Astrocyte (in vitro differentiated cells and primary cell): Measurements from ENCODE around the gene GPR82. TPM values are rescaled to one million over a fixed set of nuclear protein-coding genes. Genes with fewer than 3 reads are reported as not detected.

Source experiments
- DNase-seq: peaks from one replicate; pipeline ENCODE4 v3.0.0-alpha.2; 2010; ENCODE audit warnings: low read depth
- FAIRE-seq: peaks from 2 replicates; lab custom pipeline; 2011; peaks lifted over from hg19 to GRCh38; lab: Jason Lieb, UNC
- H2AFZ ChIP-seq: 2 replicates; pipeline ENCODE4 v1.6.0; 2012; ENCODE audit warnings: low read depth, low read length, inconsistent platforms
- H3K27ac ChIP-seq: 2 replicates; pipeline ENCODE4 v1.5.1; 2011; ENCODE audit warnings: low read depth, low read length, inconsistent platforms
- H3K27me3 ChIP-seq: 2 replicates; pipeline ENCODE4 v1.6.0; 2011; ENCODE audit warnings: low read length, inconsistent platforms; ENCODE audit not compliant: insufficient read depth
- H3K36me3 ChIP-seq: 2 replicates; pipeline ENCODE4 v1.5.1; 2011; ENCODE audit warnings: low read length, inconsistent platforms; ENCODE audit not compliant: insufficient read depth
- H3K4me1 ChIP-seq: 2 replicates; pipeline ENCODE4 v1.5.1; 2011; ENCODE audit warnings: low read length, inconsistent platforms; ENCODE audit not compliant: insufficient read depth
- H3K4me2 ChIP-seq: 2 replicates; pipeline ENCODE4 v1.6.0; 2012; ENCODE audit warnings: low read length, inconsistent platforms
- H3K4me3 ChIP-seq: 2 replicates; pipeline ENCODE4 v1.5.1; 2011; ENCODE audit warnings: low read depth, mild to moderate bottlenecking, low read length, inconsistent platforms; ENCODE audit not compliant: insufficient read depth
- H3K79me2 ChIP-seq: 2 replicates; pipeline ENCODE4 v1.6.0; 2012; ENCODE audit warnings: mild to moderate bottlenecking, low read length, inconsistent platforms; ENCODE audit not compliant: insufficient read depth
- H3K9ac ChIP-seq: 2 replicates; pipeline ENCODE4 v1.6.0; 2012; ENCODE audit warnings: mild to moderate bottlenecking, low read length, inconsistent platforms
- H3K9me3 ChIP-seq: 2 replicates; pipeline ENCODE4 v1.5.1; 2012; ENCODE audit warnings: low read depth, mild to moderate bottlenecking, low read length, inconsistent platforms; ENCODE audit not compliant: insufficient read depth
- H4K20me1 ChIP-seq: 2 replicates; pipeline ENCODE4 v1.6.0; 2012; ENCODE audit warnings: low read length, inconsistent platforms; ENCODE audit not compliant: insufficient read depth
- H3K27ac Mint-ChIP-seq: one replicate; pipeline ENCODE4 v1.8.0; 2021; ENCODE audit warnings: mild to moderate bottlenecking, mixed read lengths; ENCODE audit not compliant: unreplicated experiment
- H3K27me3 Mint-ChIP-seq: one replicate; pipeline ENCODE4 v1.8.0; 2021; ENCODE audit warnings: low read depth, mixed read lengths; ENCODE audit not compliant: unreplicated experiment
- H3K36me3 Mint-ChIP-seq: one replicate; pipeline ENCODE4 v1.8.0; 2021; ENCODE audit warnings: low read depth, mixed read lengths; ENCODE audit not compliant: unreplicated experiment
- H3K4me1 Mint-ChIP-seq: one replicate; pipeline ENCODE4 v1.8.0; 2021; ENCODE audit warnings: low read depth, mixed read lengths; ENCODE audit not compliant: unreplicated experiment
- H3K4me3 Mint-ChIP-seq: one replicate; pipeline ENCODE4 v1.8.0; 2021; ENCODE audit warnings: mild to moderate bottlenecking, moderate library complexity, mixed read lengths; ENCODE audit not compliant: unreplicated experiment
- H3K9me3 Mint-ChIP-seq: one replicate; pipeline ENCODE4 v1.8.0; 2021; ENCODE audit warnings: mild to moderate bottlenecking, mixed read lengths; ENCODE audit not compliant: unreplicated experiment
- CTCF ChIP-seq: IDR thresholded peaks from 2 replicates; pipeline ENCODE4 v1.5.1; 2011; ENCODE audit warnings: low read depth, mild to moderate bottlenecking, inconsistent platforms, low read length, moderate library complexity; ENCODE audit not compliant: insufficient read depth
- EZH2 ChIP-seq: IDR thresholded peaks from 2 replicates; pipeline ENCODE4 v1.6.1; 2012; ENCODE audit warnings: mild to moderate bottlenecking, low read length, inconsistent platforms; ENCODE audit not compliant: insufficient read depth
- total RNA-seq: library from RNA; stranded (reverse); gene quantifications from 2 replicates; pipeline ENCODE4 v1.2.1, GENCODE V29; 2021

The GPR82 gene
- total RNA-seq, 1 donor from 2014 or later = not detected

- H3K4me1 Mint-ChIP-seq = no peaks in the 10 kb centered on the region
- Histone ChIP-seq H3K4me1 (no peaks in the 10 kb centered on the region), H3K27me3 (no peaks in the 10 kb centered on the region), H3K9ac (no peak overlapping the region), H3K4me3 (no peak overlapping the region), H3K79me2 (no peaks in the 10 kb centered on the region), H3K27ac (no peak overlapping the region), H3K36me3 (no peaks in the 10 kb centered on the region), H4K20me1 (no peaks in the 10 kb centered on the region), H3K4me2 (no peak overlapping the region), H3K9me3 (no peaks in the 10 kb centered on the region), H2AFZ (no peak overlapping the region)
- peak; percentile 92 for FAIRE-seq
- H3K4me3 Mint-ChIP-seq = no peak overlapping the region
- no peaks in the 10 kb centered on the region for H3K9me3 Mint-ChIP-seq
- TF ChIP-seq CTCF = no peak
- TF ChIP-seq EZH2 = no peak
- H3K27me3 Mint-ChIP-seq = no peaks in the 10 kb centered on the region
- H3K36me3 Mint-ChIP-seq = no peaks in the 10 kb centered on the region
- no peak overlapping the region for H3K27ac Mint-ChIP-seq
- DNase-seq = no peak
Observed at GRCh38 chrX:41684138-41684537, 39.8 kb upstream of the GPR82 start.

- Histone ChIP-seq H3K79me2 (no peaks in the 10 kb centered on the region), H3K9me3 (no peaks in the 10 kb centered on the region), H3K27me3 (no peaks in the 10 kb centered on the region), H2AFZ (no peak overlapping the region), H3K4me3 (no peak overlapping the region), H3K27ac (no peak overlapping the region), H3K4me1 (no peaks in the 10 kb centered on the region), H3K36me3 (no peaks in the 10 kb centered on the region), H3K4me2 (no peak overlapping the region), H3K9ac (no peak overlapping the region), H4K20me1 (no peaks in the 10 kb centered on the region)
- no peaks in the 10 kb centered on the region for H3K9me3 Mint-ChIP-seq
- no peak for TF ChIP-seq EZH2
- no peak for TF ChIP-seq CTCF
- FAIRE-seq (peak; percentile 86), DNase-seq (no peak)
- H3K36me3 Mint-ChIP-seq = no peaks in the 10 kb centered on the region
- no peak overlapping the region for H3K27ac Mint-ChIP-seq
- H3K27me3 Mint-ChIP-seq = no peaks in the 10 kb centered on the region
- no peaks in the 10 kb centered on the region for H3K4me1 Mint-ChIP-seq
- no peak overlapping the region for H3K4me3 Mint-ChIP-seq
Observed at GRCh38 chrX:41684940-41685339, 39.0 kb upstream of the GPR82 start.

- H3K4me3 Mint-ChIP-seq = no peak overlapping the region
- H3K9me3 Mint-ChIP-seq = no peaks in the 10 kb centered on the region
- Histone ChIP-seq H3K4me3 (no peak overlapping the region), H3K27ac (no peak overlapping the region), H4K20me1 (no peaks in the 10 kb centered on the region), H3K4me1 (no peaks in the 10 kb centered on the region), H3K4me2 (no peak overlapping the region), H3K27me3 (no peaks in the 10 kb centered on the region), H3K79me2 (no peaks in the 10 kb centered on the region), H3K36me3 (no peaks in the 10 kb centered on the region), H3K9ac (no peak overlapping the region), H3K9me3 (no peaks in the 10 kb centered on the region), H2AFZ (no peak overlapping the region)
- DNase-seq = no peak
- TF ChIP-seq CTCF (no peak), EZH2 (no peak)
- no peak overlapping the region for H3K27ac Mint-ChIP-seq
- FAIRE-seq = no peak
- H3K4me1 Mint-ChIP-seq = no peaks in the 10 kb centered on the region
- no peaks in the 10 kb centered on the region for H3K27me3 Mint-ChIP-seq
- no peaks in the 10 kb centered on the region for H3K36me3 Mint-ChIP-seq
Observed at GRCh38 chrX:41686788-41687187, 37.2 kb upstream of the GPR82 start.
